ENCODE measurements around the gene GCGR.

Gene GCGR

DNA sequence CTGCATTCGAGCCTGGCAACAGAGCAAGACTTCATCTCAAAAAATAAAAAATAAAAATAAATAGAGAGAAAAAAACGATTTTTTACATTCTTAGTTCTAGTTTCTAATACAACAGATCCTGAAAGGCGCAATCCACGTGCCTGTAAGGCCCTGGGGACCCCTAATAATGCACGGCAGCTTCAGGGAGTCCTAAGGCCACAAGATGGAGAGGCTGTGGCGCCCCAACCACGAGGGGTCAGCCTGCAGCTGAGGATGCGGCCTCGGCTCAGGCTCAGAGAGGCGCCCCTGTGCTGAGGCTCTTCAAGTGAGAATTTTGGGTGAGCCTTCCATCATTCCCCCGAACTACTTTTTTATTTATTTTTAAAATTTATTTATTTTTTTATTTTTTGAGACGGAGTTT lies 45.5 kb downstream of the GCGR start:
- DNase-seq = no peak

GRCh38 chr17:81851423-81851822 lies 47.5 kb downstream of the GCGR start:
- no peak for DNase-seq

DNA sequence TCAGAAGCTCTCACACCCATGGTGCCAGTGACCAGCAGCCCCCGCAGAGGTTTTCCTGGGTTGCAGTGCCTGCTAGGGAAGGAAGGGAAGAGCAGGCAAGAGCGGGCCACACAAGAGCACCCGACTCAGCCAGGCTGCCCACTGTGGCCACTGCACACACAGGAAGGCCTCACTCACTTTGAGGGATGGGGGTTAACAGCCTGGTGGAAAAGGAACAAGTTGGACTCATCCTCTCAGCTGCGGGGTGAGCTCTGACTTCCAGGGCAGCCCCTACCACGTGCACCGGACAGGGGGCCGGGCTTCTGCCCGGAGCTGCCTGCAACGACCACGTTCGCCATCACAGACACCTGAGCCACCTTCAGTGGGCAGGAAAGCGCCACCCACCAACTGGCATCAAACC lies 48.3 kb downstream of the GCGR start:
- no peak for DNase-seq

- DNase-seq = peak in 1 of 14 donors; percentile 45
Measured at GRCh38 chr17:81854974-81855774, 51.2 kb downstream of the GCGR start.

DNA sequence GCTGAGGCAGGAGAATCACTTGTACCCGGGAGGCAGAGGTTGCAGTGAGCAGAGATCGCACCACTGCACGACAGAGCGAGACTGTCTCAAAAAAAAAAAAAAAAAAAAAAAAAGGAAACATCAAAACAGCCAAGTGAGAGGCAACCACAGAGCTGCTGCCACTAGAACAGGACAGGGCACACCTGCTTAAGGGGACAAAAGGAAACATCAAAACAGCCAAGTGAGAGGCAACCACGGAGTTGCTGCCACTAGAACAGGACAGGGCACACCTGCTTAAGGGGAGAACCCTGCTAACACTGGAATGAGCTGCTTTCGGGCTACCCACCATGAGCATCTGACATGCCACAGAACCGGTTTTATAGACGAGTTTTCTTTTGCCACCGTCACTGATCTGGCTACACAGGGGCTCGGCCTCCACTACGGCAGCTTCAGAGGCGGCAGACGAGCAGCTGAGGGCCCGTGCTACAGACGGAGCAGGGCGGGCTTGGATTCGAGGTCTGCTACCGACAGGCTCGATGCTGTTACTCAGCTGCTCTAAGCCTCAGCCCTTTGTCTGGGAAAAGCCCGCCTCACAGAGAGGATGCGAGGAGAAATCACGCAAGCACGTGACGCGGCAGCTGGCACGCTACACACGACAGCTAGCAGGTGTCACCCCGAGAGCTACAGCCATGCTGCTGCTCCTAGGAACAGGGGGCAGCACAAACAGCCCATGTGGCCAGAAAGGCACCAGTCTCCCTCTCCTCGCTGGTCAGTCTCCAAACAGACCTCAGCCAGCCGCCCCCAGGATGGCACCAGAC lies 54.4 kb downstream of the GCGR start:
- DNase-seq = no peak

GRCh38 chr17:81858967-81859905 lies 55.3 kb downstream of the GCGR start:
- DNase-seq = no peak

DNA sequence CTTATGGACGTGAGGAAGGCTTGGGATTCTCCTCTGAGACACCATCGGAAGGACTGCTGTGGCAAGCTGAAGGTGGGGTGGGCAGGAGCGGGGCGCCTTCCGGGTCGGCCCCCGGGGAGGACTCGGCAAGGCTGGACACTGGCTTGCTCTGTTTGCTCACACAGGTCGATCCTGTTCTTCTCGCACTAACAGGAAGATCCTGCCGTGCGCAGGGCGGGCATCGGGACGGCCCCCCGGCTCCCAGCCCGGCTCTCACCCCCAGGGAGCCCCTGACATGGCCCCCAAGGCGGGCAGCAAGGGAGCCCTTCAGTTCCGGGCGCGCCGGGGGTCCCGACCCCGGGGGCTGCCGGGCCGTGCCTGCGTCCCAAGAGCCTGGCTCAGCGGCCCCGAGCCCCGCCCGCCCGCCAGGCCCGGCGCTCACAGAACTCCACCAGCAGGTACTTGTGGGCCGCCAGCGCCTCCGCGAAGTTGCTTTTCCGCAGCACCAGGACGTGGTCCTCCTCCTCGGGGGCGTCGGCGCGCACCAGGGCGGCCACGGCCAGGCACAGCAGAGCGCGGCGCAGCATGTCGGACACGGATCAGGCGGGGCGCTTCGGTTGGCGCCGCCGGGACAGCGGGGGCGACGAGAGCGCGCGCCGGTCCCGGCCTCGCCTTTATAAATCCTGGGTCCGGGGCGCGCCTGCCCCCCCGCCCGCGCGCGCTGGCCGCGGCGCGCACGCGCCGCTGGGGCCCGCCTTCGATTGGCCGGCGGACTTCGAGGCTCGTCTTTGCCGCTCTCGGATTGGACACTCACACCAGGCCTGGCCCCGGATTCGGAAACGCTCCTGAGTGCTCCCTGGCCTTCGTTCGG lies 56.2 kb downstream of the GCGR start, which contains the start of gene P4HB:
Gene P4HB, minus strand, starts transcription at position 630 of the 850 bp plus-strand sequence. Its CDS starts 64 bp downstream, at position 566.
- DNase-seq = no peak

GRCh38 chr17:81860756-81861568 lies 57.0 kb downstream of the GCGR start:
- peak; percentile 96 to 100 (median 100) for DNase-seq

DNA sequence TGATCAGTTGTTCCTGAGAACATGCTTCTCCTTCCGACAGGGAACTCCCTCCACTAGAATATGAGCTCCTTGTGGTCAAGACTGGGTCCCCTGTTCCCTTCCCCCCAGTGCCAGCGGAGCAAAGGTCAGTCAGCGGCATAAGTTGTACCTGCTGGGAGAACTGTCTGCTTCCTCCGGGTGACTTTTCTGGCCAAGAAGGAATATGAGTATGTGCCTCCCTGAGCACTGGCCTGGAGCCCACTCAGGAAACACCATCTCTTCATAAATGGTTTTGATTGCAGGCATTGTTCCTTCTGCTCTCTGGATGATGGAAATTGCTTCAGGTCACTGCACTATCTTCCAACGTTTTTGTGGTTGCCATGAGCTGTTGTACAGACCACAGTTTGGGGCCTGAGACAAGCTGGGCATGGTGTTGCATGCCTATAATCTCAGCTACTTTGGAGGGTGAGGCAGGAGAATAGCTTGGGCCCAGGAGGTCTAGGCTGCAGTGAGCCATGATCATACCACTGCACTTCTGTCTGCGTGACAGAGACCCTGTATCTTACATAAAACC lies 59.2 kb downstream of the GCGR start:
- no peak for DNase-seq
